ENCODE measurements around the gene SH2D3A. TPM values are rescaled to one million over a fixed set of nuclear protein-coding genes. Genes with fewer than 3 reads are reported as not detected.

SH2D3A gene
- total and polyA plus RNA-seq, 2 of the 8 experiments (the other 6 are each of a cell fraction or from before 2014, with no cell fraction given): 14.5 to 22.1 TPM

DNA sequence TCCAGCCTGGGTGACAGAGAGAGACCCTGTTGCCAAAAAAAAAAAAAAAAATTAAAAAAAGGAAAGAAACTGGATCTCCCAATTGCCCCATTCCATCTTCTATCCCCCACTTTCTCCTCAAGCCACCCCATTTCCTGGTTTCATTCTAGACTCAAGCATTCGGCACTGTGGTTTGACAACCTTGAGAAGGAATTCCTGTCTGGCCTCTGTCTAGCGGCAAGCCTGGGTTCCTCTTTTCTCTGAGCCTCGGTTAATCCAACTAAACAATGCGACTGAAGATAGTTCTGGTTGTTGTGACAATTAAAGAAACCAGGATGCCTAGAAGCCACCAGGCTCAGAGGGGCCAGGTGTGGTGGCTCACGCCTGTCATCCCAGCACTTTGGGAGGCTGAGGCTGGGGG, 43.5 kb downstream of the SH2D3A start:
- no peak overlapping the region for H4K5ac ChIP-seq (ENCODE audit: insufficient read length, low read depth, low read length)
- DNase-seq (ENCODE audit: low read depth in 1 of 2, low spot score in 2 of 2) (no peak), FAIRE-seq (no peak)
- H3K9me3 ChIP-seq (ENCODE audit: insufficient read depth in 2 of 2, low read depth in 1 of 2, low read length in 1 of 2): no peaks in the 10 kb centered on the region
- H3K4me3 ChIP-seq (ENCODE audit: extremely low read depth in 1 of 4, insufficient read depth in 2 of 4, low read depth in 3 of 4, low read length in 4 of 4): no peak overlapping the region
- no peak overlapping the region for H3K23ac ChIP-seq (ENCODE audit: insufficient read length)
- H2AK5ac ChIP-seq (ENCODE audit: low read depth, low read length): no peak overlapping the region
- no peaks in the 10 kb centered on the region for H3K27me3 ChIP-seq (replicated peaks in 1 of 4; ENCODE audit: control insufficient read depth in 3 of 4, extremely low read depth in 1 of 4, insufficient read depth in 3 of 4, low read length in 3 of 4)
- H3K36me3 ChIP-seq (ENCODE audit: control insufficient read depth in 2 of 4, insufficient read depth in 4 of 4, low read length in 3 of 4): no peaks in the 10 kb centered on the region
- peak overlapping the region; percentile 81 for H3K4ac ChIP-seq (replicated peaks; ENCODE audit: insufficient read length, low read depth, low read length)
- H3K79me1 ChIP-seq (ENCODE audit: low read depth, low read length): no peaks in the 10 kb centered on the region
- H4K91ac ChIP-seq (replicated peaks; ENCODE audit: insufficient read length, low read length): no peak overlapping the region
- no peak overlapping the region for H2BK15ac ChIP-seq (ENCODE audit: low read length)
- CTCF ChIA-PET (ENCODE audit: partially characterized antibody): interaction anchor here (1.8 to 7.2 kb wide), 2 partner anchors 13 to 172 kb away, joined by 4 to 31 read pairs; partner anchors contain the start of gene GPR108
- no peaks in the 10 kb centered on the region for H4K20me1 ChIP-seq (replicated peaks in 1 of 2; ENCODE audit: control insufficient read depth in 1 of 2, insufficient read depth in 2 of 2, low read length in 2 of 2)
- no peak overlapping the region for H3K9ac ChIP-seq (replicated peaks in 1 of 4; ENCODE audit: extremely low read depth in 1 of 4, low read depth in 3 of 4, low read length in 3 of 4)
- H4K8ac ChIP-seq (ENCODE audit: extremely low read depth, insufficient read depth, low read length): no peak overlapping the region
- no peaks in the 10 kb centered on the region for H3K79me2 ChIP-seq (ENCODE audit: control insufficient read depth in 1 of 2, insufficient read depth in 2 of 2, low read length in 2 of 2)
- no peak overlapping the region for H3K56ac ChIP-seq (replicated peaks; ENCODE audit: insufficient read length, low read depth, low read length)
- peaks cover 4% of the 10 kb centered on the region; the same call in 1 of the 2 replicates for H3K23me2 ChIP-seq (ENCODE audit: low read depth, low read length)
- no peak overlapping the region for H3K27ac ChIP-seq (ENCODE audit: low read depth, low read length)
- POLR2A ChIA-PET (ENCODE audit: partially characterized antibody): interaction anchor here (1.1 to 3.6 kb wide), 2 partner anchors 9 to 12 kb away, joined by 3 to 14 read pairs; partner anchors contain the start of gene GPR108
- no peak overlapping the region for H2BK5ac ChIP-seq (ENCODE audit: low read depth, low read length)
- H2BK12ac ChIP-seq (ENCODE audit: low read depth, low read length): no peak overlapping the region
- H3K18ac ChIP-seq (ENCODE audit: extremely low read depth, low read length): no peak overlapping the region
- 87% methylated on average over 5 of the region's 5 CpGs; no CpG with 5 or more reads in 1 of the 2 experiments for WGBS, 2 experiments (ENCODE audit: extremely low coverage in 1 of 2, insufficient coverage in 1 of 2, insufficient read length in 1 of 2, insufficient replicate concordance in 2 of 2, low coverage in 1 of 2, low lambda C conversion rate in 2 of 2, missing lambda C conversion rate in 1 of 2)
- H3K14ac ChIP-seq (ENCODE audit: insufficient read length): no peak overlapping the region
- TF ChIP-seq POLR2AphosphoS5 (IDR thresholded peaks at IDR 0.05; ENCODE audit: low read depth, low read length) (no peak), CHD2 (IDR thresholded peaks at IDR 0.05; ENCODE audit: low read length) (no peak), BACH1 (IDR thresholded peaks at IDR 0.05; ENCODE audit: low read length) (no peak), EZH2 (IDR thresholded peaks at IDR 0.05; ENCODE audit: low read depth, low read length, severe bottlenecking) (no peak), POLR2A (IDR thresholded peaks at IDR 0.05; ENCODE audit: control extremely low read depth in 1 of 2, low read depth in 2 of 2, low read length in 2 of 2) (no peak), HDAC2 (IDR thresholded peaks at IDR 0.05; ENCODE audit: borderline replicate concordance in 1 of 2, low read depth in 2 of 2, low read length in 2 of 2) (no peak), ATF3 (IDR thresholded peaks at IDR 0.05; ENCODE audit: insufficient read depth, low read depth, low read length) (no peak), RNF2 (IDR thresholded peaks at IDR 0.05; ENCODE audit: borderline replicate concordance, low read depth, low read length, missing control alignments, poor library complexity, severe bottlenecking) (no peak), CREB1 (IDR thresholded peaks at IDR 0.05) (no peak)
- no peak overlapping the region for H2AFZ ChIP-seq (ENCODE audit: low read length)
- H2BK20ac ChIP-seq (ENCODE audit: low read length): no peak overlapping the region
- no peak overlapping the region for H3K4me2 ChIP-seq (ENCODE audit: insufficient read depth in 1 of 2, low read depth in 2 of 2, low read length in 2 of 2)
- H3K4me1 ChIP-seq (replicated peaks in 1 of 4; ENCODE audit: control insufficient read depth in 3 of 4, insufficient read depth in 4 of 4, low read length in 3 of 4): peaks cover 0 to 8% (median 3%) of the 10 kb centered on the region in 4 experiments; a peak in 3 of 7 replicates
- no peak overlapping the region for H2BK120ac ChIP-seq (replicated peaks; ENCODE audit: low read depth, low read length)

Data from H1 (cell line).